Tibial artery (tissue), 4 donors: Measurements from ENCODE around the gene RCOR1.

ENCODE experiments used
- DNase-seq, 2 donors: peaks; one replicate each; pipeline ENCODE4 v3.0.0-alpha.2; 2019
- H3K27ac ChIP-seq, 2 donors: fragments of 200-600 bp; sonication (generic) in 1 of 2; 1 replicate in 1 of 2; 2 replicates in 1 of 2; pipeline ENCODE4 v1.5.1; 2018 to 2019; ENCODE audit warnings: mild to moderate bottlenecking in 1 of 2
- H3K27me3 ChIP-seq, 2 donors: fragments of 200-600 bp; sonication (generic) in 1 of 2; one replicate each; pipeline versions ENCODE4 v1.5.1 to v1.6.0; 2016 to 2019
- H3K36me3 ChIP-seq, 3 donors: fragments of 200-600 bp; sonication (generic) in 2 of 3; one replicate each; pipeline ENCODE4 v1.5.1; 2016 to 2019; ENCODE audit warnings: mild to moderate bottlenecking in 2 of 3
- H3K4me1 ChIP-seq, 4 donors: fragments of 200-600 bp; sonication (generic) in 2 of 4; 1 replicate in 3 of 4; 2 replicates in 1 of 4; pipeline ENCODE4 v1.5.1; 2016 to 2019
- H3K4me3 ChIP-seq, 2 donors: fragments of 200-600 bp; sonication (generic) in 1 of 2; 1 replicate in 1 of 2; 2 replicates in 1 of 2; pipeline ENCODE4 v1.5.1; 2018 to 2019; ENCODE audit warnings: mild to moderate bottlenecking in 2 of 2
- H3K9me3 ChIP-seq, 3 donors: fragments of 200-600 bp; sonication (generic) in 1 of 3; one replicate each; pipeline ENCODE4 v1.5.1; 2016 to 2019
- intact Hi-C: fragments of 100-400 bp; cut with DNase I; formaldehyde crosslinking; loops from one replicate; pipeline ENCODE4 v1.15.0; 2023; ENCODE audit warnings: low total_unique reads
- TF ChIP-seq, protein P1 (sequence below), 2 experiments: fragments of 200-600 bp in 1 of 2; fragments of 450-650 bp in 1 of 2; IDR thresholded peaks; one replicate each; pipeline ENCODE4 v1.5.1; 2017 to 2019; ENCODE audit warnings: antibody characterized with exemption in 2 of 2, mild to moderate bottlenecking in 1 of 2, moderate library complexity in 1 of 2

RCOR1 gene

GRCh38 chr14:102593061-102593824 lies 794 bp downstream of the RCOR1 start:
- Histone ChIP-seq H3K4me3 (peak overlapping the region; percentile 83 to 88), H3K36me3 (no peaks in the 10 kb centered on the region), H3K4me1 (peaks cover 0 to 35% (median 21%) of the 10 kb centered on the region in 4 donors), H3K27ac (peak overlapping the region; percentile 93), H3K9me3 (no peaks in the 10 kb centered on the region), H3K27me3 (no peaks in the 10 kb centered on the region)
- intact Hi-C loops: loop anchor here (5.0 to 10.0 kb wide), 2 partner anchors 71 to 742 kb away; partner anchors contain the start of gene EIF5
- DNase-seq: peak; percentile 35 to 71
- TF ChIP-seq, protein P1, sequence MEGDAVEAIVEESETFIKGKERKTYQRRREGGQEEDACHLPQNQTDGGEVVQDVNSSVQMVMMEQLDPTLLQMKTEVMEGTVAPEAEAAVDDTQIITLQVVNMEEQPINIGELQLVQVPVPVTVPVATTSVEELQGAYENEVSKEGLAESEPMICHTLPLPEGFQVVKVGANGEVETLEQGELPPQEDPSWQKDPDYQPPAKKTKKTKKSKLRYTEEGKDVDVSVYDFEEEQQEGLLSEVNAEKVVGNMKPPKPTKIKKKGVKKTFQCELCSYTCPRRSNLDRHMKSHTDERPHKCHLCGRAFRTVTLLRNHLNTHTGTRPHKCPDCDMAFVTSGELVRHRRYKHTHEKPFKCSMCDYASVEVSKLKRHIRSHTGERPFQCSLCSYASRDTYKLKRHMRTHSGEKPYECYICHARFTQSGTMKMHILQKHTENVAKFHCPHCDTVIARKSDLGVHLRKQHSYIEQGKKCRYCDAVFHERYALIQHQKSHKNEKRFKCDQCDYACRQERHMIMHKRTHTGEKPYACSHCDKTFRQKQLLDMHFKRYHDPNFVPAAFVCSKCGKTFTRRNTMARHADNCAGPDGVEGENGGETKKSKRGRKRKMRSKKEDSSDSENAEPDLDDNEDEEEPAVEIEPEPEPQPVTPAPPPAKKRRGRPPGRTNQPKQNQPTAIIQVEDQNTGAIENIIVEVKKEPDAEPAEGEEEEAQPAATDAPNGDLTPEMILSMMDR (IDR thresholded peaks at IDR 0.05): peak; percentile 21 to 33

DNA sequence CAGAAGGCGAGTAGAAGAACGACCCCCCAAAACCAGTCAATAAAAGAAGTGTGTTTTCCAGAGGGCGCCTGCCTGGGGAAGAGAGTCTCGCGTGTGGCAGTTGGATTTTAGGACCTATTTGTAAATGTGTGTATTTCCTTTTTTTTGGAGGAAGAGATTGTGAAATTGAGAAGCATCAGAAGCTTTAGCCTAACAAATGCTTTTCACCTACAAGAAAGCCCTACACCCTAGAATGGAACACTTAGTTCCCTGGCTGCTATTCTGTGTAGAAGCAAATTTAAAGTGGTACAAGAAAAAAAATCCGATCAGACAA lies 1.3 kb downstream of the RCOR1 start:
- Histone ChIP-seq H3K27me3 (no peaks in the 10 kb centered on the region), H3K4me3 (peak overlapping the region; percentile 83 to 88), H3K9me3 (no peaks in the 10 kb centered on the region), H3K36me3 (no peaks in the 10 kb centered on the region), H3K4me1 (peaks cover 0 to 35% (median 21%) of the 10 kb centered on the region in 4 donors), H3K27ac (peak overlapping the region; percentile 93)
- TF ChIP-seq, protein P1 (IDR thresholded peaks at IDR 0.05): no peak
- intact Hi-C loops: loop anchor here (5.0 to 10.0 kb wide), 2 partner anchors 71 to 741 kb away; partner anchors contain the start of gene EIF5
- no peak for DNase-seq

DNA sequence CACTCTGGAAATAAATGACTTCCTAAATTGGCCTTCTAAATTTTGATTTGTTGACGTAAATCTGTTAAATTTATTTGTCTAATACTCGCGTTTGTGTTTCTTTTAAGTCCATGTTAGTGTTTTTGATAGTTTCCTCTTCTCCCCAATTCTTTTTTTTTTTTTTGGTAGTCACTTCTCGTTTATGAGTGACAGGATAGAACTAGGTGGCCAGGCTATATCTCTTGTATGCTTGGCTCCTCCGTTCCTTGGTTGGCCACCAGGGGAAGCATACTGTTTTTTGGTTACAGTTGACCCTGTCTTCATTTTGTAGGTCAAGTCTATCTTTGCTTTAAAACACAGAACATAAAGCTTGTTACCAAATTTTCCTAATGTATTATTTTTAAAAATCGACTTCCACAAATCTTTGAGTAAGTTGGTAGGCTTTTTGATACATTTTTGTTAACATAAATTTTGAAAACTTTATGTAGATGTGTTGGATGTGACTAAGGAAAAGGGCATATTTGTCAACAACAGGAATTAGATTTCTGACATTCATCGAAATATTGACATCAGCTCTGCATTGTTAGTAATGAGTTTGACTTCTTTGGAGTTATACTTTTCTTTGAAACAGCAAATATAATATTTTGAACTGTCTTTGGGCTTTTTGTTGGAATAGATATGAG lies 2.2 kb downstream of the RCOR1 start:
- TF ChIP-seq, protein P1 (IDR thresholded peaks at IDR 0.05): peak; percentile 67 to 83
- DNase-seq: peak in 1 of 2 donors; percentile 74
- intact Hi-C loops: loop anchor here (5.0 to 10.0 kb wide), 2 partner anchors 72 to 740 kb away; partner anchors contain the start of gene EIF5
- Histone ChIP-seq H3K4me1 (peaks cover 0 to 35% (median 21%) of the 10 kb centered on the region in 4 donors), H3K36me3 (no peaks in the 10 kb centered on the region), H3K9me3 (no peaks in the 10 kb centered on the region), H3K27ac (peak overlapping the region in 1 of 2 donors; percentile 93), H3K4me3 (peak overlapping the region in 1 of 2 donors; percentile 88), H3K27me3 (no peaks in the 10 kb centered on the region)

DNA sequence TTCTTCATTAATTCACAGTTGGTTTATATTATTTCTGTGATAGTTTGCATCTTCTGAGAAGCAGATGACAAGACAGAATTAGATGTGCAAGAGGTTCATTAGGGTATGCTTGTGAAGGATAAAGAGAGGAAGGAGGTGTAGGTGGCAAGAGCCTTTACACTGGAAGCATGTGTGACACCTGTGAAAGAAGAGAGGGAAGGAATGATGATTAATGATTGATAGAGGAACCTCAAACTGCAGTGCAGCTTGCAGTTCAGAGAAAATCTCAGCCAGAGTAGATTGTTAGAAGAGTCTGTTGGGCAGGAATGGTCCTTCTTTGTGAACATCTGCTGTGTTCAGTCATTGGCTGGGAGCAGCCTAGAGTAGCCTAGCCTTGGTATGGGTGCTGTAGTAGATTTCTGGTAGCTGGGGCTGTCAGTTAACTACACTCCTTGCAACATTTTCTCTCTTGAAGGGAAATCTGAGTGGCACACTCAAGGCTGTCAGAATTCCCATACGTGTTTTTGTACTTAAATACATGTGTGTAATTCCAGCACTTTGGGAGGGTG lies 9.0 kb downstream of the RCOR1 start:
- Histone ChIP-seq H3K27ac (no peak overlapping the region), H3K4me3 (no peak overlapping the region), H3K36me3 (no peaks in the 10 kb centered on the region), H3K27me3 (no peaks in the 10 kb centered on the region), H3K9me3 (no peaks in the 10 kb centered on the region), H3K4me1 (peaks cover 0 to 18% (median 8%) of the 10 kb centered on the region in 4 donors)
- TF ChIP-seq, protein P1 (IDR thresholded peaks at IDR 0.05): no peak
- intact Hi-C loops: loop anchor here (10.0 kb wide), 1 partner anchor 93 kb away; no protein-coding TSS in a partner anchor
- no peak for DNase-seq

- no peak for DNase-seq
- TF ChIP-seq, protein P1 (IDR thresholded peaks at IDR 0.05): no peak
- no peak overlapping the region for H3K27ac ChIP-seq
- no peaks in the 10 kb centered on the region for H3K36me3 ChIP-seq
- no peaks in the 10 kb centered on the region for H3K9me3 ChIP-seq
- H3K4me1 ChIP-seq: peaks cover 0 to 24% (median 8%) of the 10 kb centered on the region in 4 donors
- H3K27me3 ChIP-seq: no peaks in the 10 kb centered on the region
- H3K4me3 ChIP-seq: no peak overlapping the region
- intact Hi-C loops: loop anchor here (10.0 kb wide), 1 partner anchor 92 kb away; no protein-coding TSS in a partner anchor
These were observed 10.2 kb downstream of the RCOR1 start for GRCh38 chr14:102602421-102603292.
